Measurements from ENCODE around the gene SGCD.

SGCD gene

DNA sequence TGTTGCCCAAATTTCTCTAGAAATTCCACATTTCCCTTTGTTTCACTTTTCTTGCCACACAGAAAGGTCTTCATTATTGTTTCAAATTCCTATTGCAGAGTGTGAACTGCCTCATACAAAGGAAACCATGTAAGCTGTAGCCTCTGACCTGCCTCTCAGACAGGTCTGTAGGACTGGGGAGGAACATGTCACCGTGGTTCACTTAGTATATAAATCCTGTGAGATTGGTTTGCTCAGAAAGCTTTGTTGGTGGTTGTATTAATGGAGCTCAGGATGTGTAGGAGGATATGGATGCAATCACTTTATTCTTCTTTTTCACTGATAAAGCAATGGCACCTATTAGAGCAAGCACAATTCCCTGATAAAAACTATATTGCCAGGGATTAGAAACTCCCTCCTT is 4.2 kb downstream of the SGCD start:
- TF ChIP-seq, protein P1, sequence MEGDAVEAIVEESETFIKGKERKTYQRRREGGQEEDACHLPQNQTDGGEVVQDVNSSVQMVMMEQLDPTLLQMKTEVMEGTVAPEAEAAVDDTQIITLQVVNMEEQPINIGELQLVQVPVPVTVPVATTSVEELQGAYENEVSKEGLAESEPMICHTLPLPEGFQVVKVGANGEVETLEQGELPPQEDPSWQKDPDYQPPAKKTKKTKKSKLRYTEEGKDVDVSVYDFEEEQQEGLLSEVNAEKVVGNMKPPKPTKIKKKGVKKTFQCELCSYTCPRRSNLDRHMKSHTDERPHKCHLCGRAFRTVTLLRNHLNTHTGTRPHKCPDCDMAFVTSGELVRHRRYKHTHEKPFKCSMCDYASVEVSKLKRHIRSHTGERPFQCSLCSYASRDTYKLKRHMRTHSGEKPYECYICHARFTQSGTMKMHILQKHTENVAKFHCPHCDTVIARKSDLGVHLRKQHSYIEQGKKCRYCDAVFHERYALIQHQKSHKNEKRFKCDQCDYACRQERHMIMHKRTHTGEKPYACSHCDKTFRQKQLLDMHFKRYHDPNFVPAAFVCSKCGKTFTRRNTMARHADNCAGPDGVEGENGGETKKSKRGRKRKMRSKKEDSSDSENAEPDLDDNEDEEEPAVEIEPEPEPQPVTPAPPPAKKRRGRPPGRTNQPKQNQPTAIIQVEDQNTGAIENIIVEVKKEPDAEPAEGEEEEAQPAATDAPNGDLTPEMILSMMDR (IDR thresholded peaks at IDR 0.05; ENCODE audit: control insufficient read depth, insufficient read depth, low read depth, low read length, missing control alignments): no peak
- no peak for DNase-seq (ENCODE audit: low read depth)
- H3K4me3 ChIP-seq (ENCODE audit: control insufficient read depth, low read depth, low read length): no peak overlapping the region

DNA sequence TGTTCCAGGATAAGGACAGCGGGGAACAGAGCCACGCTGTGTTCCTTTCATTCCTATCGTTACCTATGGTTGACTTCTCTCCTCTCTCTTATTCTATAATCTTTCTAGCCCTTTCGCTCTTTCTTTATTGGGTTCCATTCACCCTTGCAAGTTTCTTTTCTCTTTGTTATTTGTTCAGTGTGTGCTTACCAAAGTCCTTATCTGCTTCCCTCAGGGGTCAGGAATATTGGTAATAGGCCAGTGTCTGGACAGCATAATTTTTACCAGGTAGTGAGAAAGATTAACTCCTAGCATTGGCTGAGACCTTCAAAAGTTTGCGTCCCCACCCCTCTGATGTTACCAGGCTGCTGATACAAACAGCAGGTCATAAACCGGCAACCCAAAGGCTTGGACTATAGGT is 4.9 kb downstream of the SGCD start:
- no peak overlapping the region for H3K4me3 ChIP-seq (ENCODE audit: control insufficient read depth, low read depth, low read length)
- DNase-seq (ENCODE audit: low read depth): no peak
- TF ChIP-seq, protein P1 (IDR thresholded peaks at IDR 0.05; ENCODE audit: control insufficient read depth, insufficient read depth, low read depth, low read length, missing control alignments): no peak

DNA sequence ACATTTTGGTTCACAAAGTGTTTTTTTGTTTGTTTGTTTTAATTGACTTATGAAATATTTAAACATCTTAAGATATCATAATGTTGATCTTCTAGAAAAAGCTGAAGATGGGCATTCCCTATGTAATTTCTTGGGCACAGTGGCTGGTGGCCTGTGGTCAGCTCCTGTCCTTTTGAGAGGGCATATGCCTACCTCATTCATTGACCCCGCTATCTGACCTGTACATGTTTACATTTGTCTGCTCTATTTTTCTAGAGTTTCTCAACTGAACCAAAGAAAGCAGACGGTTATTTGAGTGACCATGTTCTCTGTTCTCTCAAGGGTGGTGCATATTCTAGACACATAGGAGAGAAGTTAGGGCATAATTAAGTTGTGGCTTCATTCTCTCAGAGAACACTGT is 5.3 kb downstream of the SGCD start:
- H3K4me3 ChIP-seq (ENCODE audit: control insufficient read depth, low read depth, low read length): no peak overlapping the region
- DNase-seq (ENCODE audit: low read depth): no peak
- TF ChIP-seq, protein P1 (IDR thresholded peaks at IDR 0.05; ENCODE audit: control insufficient read depth, insufficient read depth, low read depth, low read length, missing control alignments): no peak

DNA sequence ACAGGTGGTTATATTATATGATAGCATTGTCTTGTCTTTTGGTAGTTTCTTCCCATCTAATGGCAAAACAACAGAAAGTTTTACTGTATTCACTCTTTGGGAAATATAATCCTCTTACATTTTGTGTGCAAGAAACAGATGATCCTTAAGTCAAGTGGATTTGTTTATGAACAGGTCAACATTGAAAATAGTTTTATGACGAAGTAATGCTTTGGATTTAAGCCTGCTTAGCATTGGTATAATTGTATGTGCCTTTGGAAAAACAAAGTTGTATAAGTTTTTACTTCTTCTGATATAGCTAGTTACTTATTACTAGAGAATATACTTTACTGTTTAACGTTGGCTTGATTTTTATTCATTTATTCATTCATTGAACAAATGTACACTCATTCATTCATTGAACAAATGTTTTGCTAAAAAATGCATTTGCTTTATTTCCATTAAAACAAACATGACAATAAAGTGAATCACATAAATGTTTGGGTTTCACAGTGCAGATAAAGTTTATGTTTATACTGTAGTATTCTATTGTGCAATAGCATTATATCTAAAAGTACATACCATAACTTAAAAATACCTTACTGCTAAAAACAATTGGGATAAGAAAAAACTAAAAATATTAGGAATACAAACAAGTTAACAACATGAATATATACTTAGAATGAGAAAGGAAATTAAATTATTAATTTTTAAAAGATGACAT is 12.3 kb downstream of the SGCD start:
- no peak for DNase-seq (ENCODE audit: low read depth)
- TF ChIP-seq, protein P1 (IDR thresholded peaks at IDR 0.05; ENCODE audit: control insufficient read depth, insufficient read depth, low read depth, low read length, missing control alignments): no peak
- no peak overlapping the region for H3K4me3 ChIP-seq (ENCODE audit: control insufficient read depth, low read depth, low read length)

DNA sequence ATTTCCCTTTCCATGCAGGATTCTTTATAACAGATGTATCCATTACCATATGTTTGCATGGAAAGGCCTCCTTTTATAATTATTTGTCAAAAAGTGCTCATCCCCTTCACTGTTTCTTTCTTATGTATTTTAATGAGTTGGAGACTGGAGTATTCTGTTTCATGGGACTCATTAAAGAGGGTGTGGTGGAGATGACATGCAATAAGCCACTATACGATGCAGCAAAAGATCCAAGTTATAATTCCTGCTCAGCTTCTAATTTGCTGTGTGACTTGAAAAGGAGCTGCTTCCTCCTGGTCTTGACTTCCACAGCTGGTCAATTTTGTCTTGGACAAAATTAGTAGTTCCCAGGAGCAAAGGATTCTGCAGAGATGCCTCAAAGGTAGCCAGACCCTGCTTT is 13.9 kb downstream of the SGCD start:
- no peak for DNase-seq (ENCODE audit: low read depth)
- no peak overlapping the region for H3K4me3 ChIP-seq (ENCODE audit: control insufficient read depth, low read depth, low read length)
- TF ChIP-seq, protein P1 (IDR thresholded peaks at IDR 0.05; ENCODE audit: control insufficient read depth, insufficient read depth, low read depth, low read length, missing control alignments): no peak

DNA sequence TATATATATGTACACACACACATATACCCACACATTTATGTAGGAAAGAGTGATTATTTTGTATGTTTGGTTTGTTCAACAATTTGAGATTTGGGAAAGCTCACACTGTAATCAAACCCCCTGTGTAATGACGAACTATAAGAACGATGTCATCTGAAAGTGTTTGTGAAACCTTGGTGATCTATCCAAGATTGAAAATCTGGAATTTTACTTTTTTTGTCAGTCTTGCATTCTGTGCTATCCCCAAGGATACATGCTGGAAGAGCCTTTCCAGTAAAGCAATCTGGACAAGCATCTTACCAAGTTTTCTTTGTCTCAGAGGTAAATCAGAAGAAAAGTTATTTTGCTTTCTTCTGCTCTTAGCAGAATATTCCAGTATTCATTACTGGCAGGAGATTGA is 23.3 kb downstream of the SGCD start:
- no peak overlapping the region for H3K4me3 ChIP-seq (ENCODE audit: control insufficient read depth, low read depth, low read length)
- TF ChIP-seq, protein P1 (IDR thresholded peaks at IDR 0.05; ENCODE audit: control insufficient read depth, insufficient read depth, low read depth, low read length, missing control alignments): no peak
- DNase-seq (ENCODE audit: low read depth): no peak
